ENCODE data around the gene RLN1. TPM values are rescaled to one million over a fixed set of nuclear protein-coding genes. Genes with fewer than 3 reads are reported as not detected.

RLN1 gene
- total and polyA plus RNA-seq, 2 of the 4 experiments (the other 2 are of a cell fraction), result not detected

- no peak overlapping the region for H3K18ac ChIP-seq (ENCODE audit: low read depth, low read length)
- H3K4me1 ChIP-seq (ENCODE audit: control insufficient read depth, insufficient read depth, low read length), result no peaks in the 10 kb centered on the region
- peaks cover 8% of the 10 kb centered on the region for H3K27me3 ChIP-seq (ENCODE audit: control insufficient read depth, insufficient read depth, low read length)
- no peak overlapping the region for H3K23ac ChIP-seq (ENCODE audit: low read depth, low read length)
- H3K79me1 ChIP-seq (ENCODE audit: low read depth in 1 of 2, low read length in 2 of 2), result no peaks in the 10 kb centered on the region
- no peak overlapping the region for H2AK5ac ChIP-seq (ENCODE audit: low read depth, low read length)
- WGBS, 2 experiments (ENCODE audit: extremely low coverage in 2 of 2, insufficient read length in 1 of 2), result no CpG with 5 or more reads among the region's 4 CpGs
- no peak overlapping the region for H2AK9ac ChIP-seq (replicated peaks; ENCODE audit: low read depth, low read length, poor library complexity)
- H4K20me1 ChIP-seq (ENCODE audit: insufficient read depth, low read length), result no peaks in the 10 kb centered on the region
- H3K9ac ChIP-seq (ENCODE audit: low read depth, low read length), result no peak overlapping the region
- H3K36me3 ChIP-seq (ENCODE audit: control insufficient read depth, insufficient read depth, low read length), result no peaks in the 10 kb centered on the region
- ATAC-seq (ENCODE audit: low read depth) (no peak), DNase-seq (no peak)
- H2AFZ ChIP-seq (replicated peaks; ENCODE audit: low read length, poor library complexity), result no peak overlapping the region
- in situ Hi-C loops (cut with MboI; ENCODE audit: low sequenced_read_pairs), result no loop called here
- H4K91ac ChIP-seq (ENCODE audit: insufficient read depth, low read depth, low read length), result no peak overlapping the region
- dilution Hi-C loops (cut with HindIII; ENCODE audit: low sequenced_read_pairs, unreplicated experiment), result no loop called here
- no peak overlapping the region for H3K27ac ChIP-seq (ENCODE audit: insufficient read depth, low read length)
- H3K14ac ChIP-seq (replicated peaks; ENCODE audit: low read depth, low read length), result no peak overlapping the region
- no peak overlapping the region for H4K8ac ChIP-seq (ENCODE audit: low read depth in 2 of 2, low read length in 2 of 2)
- POLR2A ChIA-PET (ENCODE audit: unreplicated experiment), result no interaction called here
- no TSS peak for BruUV-seq (replicated peaks)
- no peak overlapping the region for H4K5ac ChIP-seq (ENCODE audit: low read depth, low read length)
- CTCF ChIA-PET, result no interaction called here
- no peak overlapping the region for H2BK15ac ChIP-seq (ENCODE audit: low read depth, low read length)
- no peak overlapping the region for H3K56ac ChIP-seq (ENCODE audit: extremely low read depth, insufficient read depth, low read length)
- no peak overlapping the region for H2BK120ac ChIP-seq (ENCODE audit: low read depth, low read length)
- no peak overlapping the region for H2BK20ac ChIP-seq (ENCODE audit: low read depth, low read length)
- H3K4me2 ChIP-seq (ENCODE audit: low read depth, low read length), result no peak overlapping the region
- TF ChIP-seq RFX5 (IDR thresholded peaks at IDR 0.05; ENCODE audit: low read depth, low read length), result no peak
- no peak for TF ChIP-seq NFE2L2 (IDR thresholded peaks at IDR 0.05; ENCODE audit: low read depth, low read length)
- TF ChIP-seq POLR2A (IDR thresholded peaks at IDR 0.05; ENCODE audit: low read depth, low read length), result no peak
- TF ChIP-seq CHD1 (IDR thresholded peaks at IDR 0.05; ENCODE audit: low read depth, low read length), result no peak
- TF ChIP-seq SMC3 (IDR thresholded peaks at IDR 0.05; ENCODE audit: low read depth, low read length), result no peak
- TF ChIP-seq CEBPB (IDR thresholded peaks at IDR 0.05; ENCODE audit: low read depth, low read length), result no peak
- no peak for TF ChIP-seq MAZ (IDR thresholded peaks at IDR 0.05; ENCODE audit: borderline replicate concordance, low read depth, low read length)
- no peak for TF ChIP-seq MAFK (IDR thresholded peaks at IDR 0.05; ENCODE audit: low read depth, low read length)
- TF ChIP-seq MXI1 (IDR thresholded peaks at IDR 0.05; ENCODE audit: borderline replicate concordance, low read depth, low read length), result no peak
- no peak overlapping the region for H3K4me3 ChIP-seq (ENCODE audit: insufficient read depth, low read depth, low read length)
- H2BK5ac ChIP-seq (ENCODE audit: low read depth, low read length, poor library complexity, severe bottlenecking), result no peak overlapping the region
- no peak overlapping the region for H3K4ac ChIP-seq (ENCODE audit: low read depth, low read length)
- intact Hi-C loops (cut with micrococcal nuclease), result no loop called here
- H3K9me3 ChIP-seq (ENCODE audit: control insufficient read depth, insufficient read depth, low read length), result peaks cover 5% of the 10 kb centered on the region
- H3K9me1 ChIP-seq (ENCODE audit: insufficient read depth, low read length), result no peaks in the 10 kb centered on the region
Observed at GRCh38 chr9:5315187-5315923, 24.3 kb downstream of the RLN1 start.

Data from IMR-90 (cell line).